ENCODE results near the gene SHTN1.
A peak's percentile ranks its signal among the peaks of the same experiment; 100 is the strongest.

SHTN1 gene

GRCh38 chr10:117005026-117005526 lies at the start of gene SHTN1:
Gene SHTN1 (minus strand): TSS chr10:117005187. CDS start chr10:117005079, 108 bp downstream.
- no peak for TF ChIP-seq PATZ1 (CRISPR knock-in tag; IDR thresholded peaks at IDR 0.05; ENCODE audit: borderline replicate concordance)
- no peak for TF ChIP-seq ZNF565 (CRISPR knock-in tag; conservative IDR thresholded peaks at IDR 0.05; ENCODE audit: low read depth)
- no peak for TF ChIP-seq PPARA (CRISPR knock-in tag; IDR thresholded peaks at IDR 0.05; ENCODE audit: borderline replicate concordance)
- no peak for TF ChIP-seq ARNTL (CRISPR knock-in tag; IDR thresholded peaks at IDR 0.05; ENCODE audit: borderline replicate concordance, low read depth)
- no peak for TF ChIP-seq POU6F1 (CRISPR knock-in tag; IDR thresholded peaks at IDR 0.05; ENCODE audit: borderline replicate concordance, low read depth)
- no peak for TF ChIP-seq GLIS3 (CRISPR knock-in tag; IDR thresholded peaks at IDR 0.05)
- no peak for TF ChIP-seq SNAI2 (CRISPR knock-in tag; IDR thresholded peaks at IDR 0.05)
- TF ChIP-seq ZFP3 (CRISPR knock-in tag; IDR thresholded peaks at IDR 0.05) = no peak
- no peak for TF ChIP-seq CSDC2 (CRISPR knock-in tag; IDR thresholded peaks at IDR 0.05)
- no peak for TF ChIP-seq RARB (CRISPR knock-in tag; IDR thresholded peaks at IDR 0.05)
- TF ChIP-seq ISL1 (CRISPR knock-in tag; IDR thresholded peaks at IDR 0.05) = no peak
- TF ChIP-seq TSHZ2 (CRISPR knock-in tag; IDR thresholded peaks at IDR 0.05) = no peak
- no peak for TF ChIP-seq ZNF70 (CRISPR knock-in tag; IDR thresholded peaks at IDR 0.05)
- ATAC-seq = peak; percentile 81

GRCh38 chr10:117053482-117053881 lies 48.5 kb upstream of the SHTN1 start:
- no peak for ATAC-seq
- TF ChIP-seq ZC3H10 (CRISPR knock-in tag; IDR thresholded peaks at IDR 0.05) = no peak
- no peak for TF ChIP-seq CREB5 (CRISPR knock-in tag; IDR thresholded peaks at IDR 0.05; ENCODE audit: low read depth)
- TF ChIP-seq ZFP3 (CRISPR knock-in tag; IDR thresholded peaks at IDR 0.05) = no peak
- no peak for TF ChIP-seq RARB (CRISPR knock-in tag; IDR thresholded peaks at IDR 0.05)

GRCh38 chr10:117047947-117048346 lies 43.0 kb upstream of the SHTN1 start:
- TF ChIP-seq SNAI2 (CRISPR knock-in tag; IDR thresholded peaks at IDR 0.05) (no peak), OSR1 (CRISPR knock-in tag; IDR thresholded peaks at IDR 0.05) (no peak), PPARA (CRISPR knock-in tag; IDR thresholded peaks at IDR 0.05; ENCODE audit: borderline replicate concordance) (no peak), TOX (CRISPR knock-in tag; IDR thresholded peaks at IDR 0.05; ENCODE audit: borderline replicate concordance) (no peak), ZNF8 (CRISPR knock-in tag; IDR thresholded peaks at IDR 0.05) (no peak), ZC3H10 (CRISPR knock-in tag; IDR thresholded peaks at IDR 0.05) (no peak), PATZ1 (CRISPR knock-in tag; IDR thresholded peaks at IDR 0.05; ENCODE audit: borderline replicate concordance) (no peak)
- no peak for ATAC-seq

GRCh38 chr10:117016266-117016665 lies 11.3 kb upstream of the SHTN1 start:
- ATAC-seq = no peak
- TF ChIP-seq PATZ1 (CRISPR knock-in tag; IDR thresholded peaks at IDR 0.05; ENCODE audit: borderline replicate concordance) = no peak
- TF ChIP-seq ZNF8 (CRISPR knock-in tag; IDR thresholded peaks at IDR 0.05) = no peak
- no peak for TF ChIP-seq PPARA (CRISPR knock-in tag; IDR thresholded peaks at IDR 0.05; ENCODE audit: borderline replicate concordance)
- TF ChIP-seq TCF4 (CRISPR knock-in tag; IDR thresholded peaks at IDR 0.05; ENCODE audit: borderline replicate concordance) = no peak
- TF ChIP-seq BACH2 (CRISPR knock-in tag; IDR thresholded peaks at IDR 0.05; ENCODE audit: borderline replicate concordance) = no peak
- TF ChIP-seq TOX (CRISPR knock-in tag; IDR thresholded peaks at IDR 0.05; ENCODE audit: borderline replicate concordance) = no peak
- no peak for TF ChIP-seq ISL1 (CRISPR knock-in tag; IDR thresholded peaks at IDR 0.05)
- no peak for TF ChIP-seq SNAI2 (CRISPR knock-in tag; IDR thresholded peaks at IDR 0.05)
- no peak for TF ChIP-seq TSHZ2 (CRISPR knock-in tag; IDR thresholded peaks at IDR 0.05)
- TF ChIP-seq ZNF70 (CRISPR knock-in tag; IDR thresholded peaks at IDR 0.05) = no peak
- TF ChIP-seq GLIS3 (CRISPR knock-in tag; IDR thresholded peaks at IDR 0.05) = no peak
- no peak for TF ChIP-seq RARB (CRISPR knock-in tag; IDR thresholded peaks at IDR 0.05)
- no peak for TF ChIP-seq ARNTL (CRISPR knock-in tag; IDR thresholded peaks at IDR 0.05; ENCODE audit: borderline replicate concordance, low read depth)

Measured in SK-N-SH treated with all-trans-retinoic acid at 6 μM for 48 hours (cell line).